HEK293 (cell line): ENCODE results near the gene TBCEL.

Experiments
- CTCF ChIP-seq: fragments of 450-650 bp; formaldehyde crosslinking; IDR thresholded peaks from 2 replicates; pipeline ENCODE4 v1.5.1; 2016; ENCODE audit warnings: missing biosample characterization, missing genetic modification characterization
- ZNF24 ChIP-seq: fragments of 450-650 bp; formaldehyde crosslinking; IDR thresholded peaks from 2 replicates; pipeline ENCODE4 v1.5.1; 2016; ENCODE audit warnings: missing biosample characterization, missing genetic modification characterization

- TF ChIP-seq CTCF: no peak
- TF ChIP-seq ZNF24: no peak
Observed at GRCh38 chr11:121104312-121104762, 80.4 kb downstream of the TBCEL start.
